GM12878 (cell line): Measurements from ENCODE around the gene MAN2C1. TPM values are rescaled to one million over a fixed set of nuclear protein-coding genes. Genes with fewer than 3 reads are reported as not detected.

ENCODE experiments used
- CHD1 ChIP-seq: IDR thresholded peaks from 2 replicates; pipeline ENCODE4 v1.6.1; 2012; ENCODE audit warnings: low read depth, low read length, improper control_type of control experiment
- CTCF ChIP-seq, 3 experiments: IDR thresholded peaks in 2 of 3; conservative IDR thresholded peaks in 1 of 3; 2 replicates each; pipeline ENCODE4 v1.5.1; 2011; ENCODE audit warnings: low read depth in 3 of 3, low read length in 3 of 3, mild to moderate bottlenecking in 3 of 3, control low read depth in 2 of 3, moderate library complexity in 2 of 3, inconsistent platforms in 1 of 3, mixed read lengths in 1 of 3; ENCODE audit not compliant: control insufficient read depth in 2 of 3, insufficient read depth in 1 of 3; ENCODE audit errors: extremely low read depth in 1 of 3
- E2F8 ChIP-seq: fragments of 450-650 bp; IDR thresholded peaks from 2 replicates; pipeline ENCODE4 v1.6.1; 2018; ENCODE audit warnings: mild to moderate bottlenecking, low read depth, moderate library complexity; ENCODE audit not compliant: partially characterized antibody
- GABPA ChIP-seq: IDR thresholded peaks from 2 replicates; pipeline ENCODE4 v1.6.1; 2014; ENCODE audit warnings: antibody characterized with exemption, low read depth, mild to moderate bottlenecking, inconsistent platforms
- RBBP5 ChIP-seq: fragments of 200-600 bp; sonication (generic); conservative IDR thresholded peaks from 2 replicates; pipeline ENCODE4 v1.6.1; 2016
- RCOR1 ChIP-seq: conservative IDR thresholded peaks from 2 replicates; pipeline ENCODE4 v1.6.1; 2012; ENCODE audit warnings: low read depth, low read length, improper control_type of control experiment
- RELB ChIP-seq: fragments of 450-650 bp; IDR thresholded peaks from 2 replicates; pipeline ENCODE4 v1.6.1; 2017; ENCODE audit warnings: low read depth, mild to moderate bottlenecking, moderate library complexity
- RFX5 ChIP-seq: IDR thresholded peaks from 2 replicates; pipeline ENCODE4 v1.6.1; 2011; ENCODE audit warnings: low read depth, low read length, improper control_type of control experiment
- RUNX3 ChIP-seq: IDR thresholded peaks from 2 replicates; pipeline ENCODE4 v1.6.1; 2012; ENCODE audit warnings: low read length, inconsistent platforms
- STAT3 ChIP-seq: IDR thresholded peaks from 2 replicates; pipeline ENCODE4 v1.6.1; 2011; ENCODE audit warnings: low read depth, low read length, improper control_type of control experiment
- WRNIP1 ChIP-seq: IDR thresholded peaks from 2 replicates; pipeline ENCODE4 v1.6.1; 2011; ENCODE audit warnings: low read depth, low read length, improper control_type of control experiment, borderline replicate concordance
- ZNF24 ChIP-seq: fragments of 450-650 bp; IDR thresholded peaks from 2 replicates; pipeline ENCODE4 v1.6.1; 2017; ENCODE audit warnings: antibody characterized with exemption, mild to moderate bottlenecking
- polyA plus RNA-seq, 11 experiments: library from polyadenylated mRNA; depleted of rRNA in 4 of 11; unstranded in 6 of 11; stranded (reverse) in 5 of 11; fragments of >200 nt; fragmentation: Nextera tagmentation in 4 of 11; fragmentation: Illumina TruSeq in 1 of 11; extraction: Ambion mirVana in 4 of 11; extraction: Trizol in 1 of 11; gene quantifications; 1 replicate in 1 of 11; 2 replicates in 10 of 11; pipeline versions ENCODE4 v1.2.1 to v1.2.3, GENCODE V29; 2011 to 2016; ENCODE audit warnings: inconsistent platforms in 2 of 11, missing spikeins in 2 of 11, low read depth in 1 of 11
- total RNA-seq, 4 experiments: library from RNA; depleted of rRNA in 3 of 4; stranded (reverse); fragments of >200 nt in 3 of 4; fragmentation: Illumina TruSeq in 1 of 4; extraction: Trizol in 1 of 4; gene quantifications; 2 replicates each; pipeline versions ENCODE4 v1.2.1 to v1.2.3, GENCODE V29; 2013 to 2021
- TF ChIP-seq, protein P1 (sequence below): fragments of 450-650 bp; formaldehyde crosslinking; IDR thresholded peaks from 2 replicates; pipeline ENCODE4 v1.4.0; 2020; ENCODE audit warnings: mild to moderate bottlenecking, moderate library complexity

Gene MAN2C1
- total and polyA plus RNA-seq, 10 of the 15 experiments (the other 5 are each of a cell fraction or from before 2014, with no cell fraction given): 1.4 to 111 (median 42.2) TPM

DNA sequence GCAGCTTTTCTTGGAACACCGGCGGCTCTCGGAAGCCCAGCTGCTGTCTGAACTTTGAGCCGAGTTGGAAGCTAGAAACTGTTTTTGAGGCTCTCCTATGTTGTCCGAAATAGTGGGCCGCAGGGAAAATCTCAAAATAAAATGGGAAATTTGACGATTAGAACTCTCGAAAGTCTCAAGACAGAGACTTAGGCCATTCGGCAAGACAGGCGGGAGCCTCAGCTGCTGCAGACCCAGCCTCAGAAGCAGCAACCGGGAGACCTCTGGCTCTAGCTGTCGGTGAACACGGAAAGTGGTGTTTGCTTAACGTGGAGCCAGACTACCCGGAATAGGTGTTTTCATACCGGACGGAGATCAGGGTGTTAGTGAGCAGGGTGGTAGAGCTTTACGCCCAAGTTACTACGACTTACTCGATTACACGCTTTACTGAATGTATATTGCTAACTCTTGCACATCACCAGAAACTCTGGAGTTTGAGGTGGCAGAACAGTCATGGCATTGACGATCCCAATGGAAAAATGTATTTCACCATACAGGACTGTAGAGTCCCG lies 357 bp upstream of the MAN2C1 start (continued):
- TF ChIP-seq CTCF (IDR thresholded peaks at IDR 0.05 in 2 of 3, conservative IDR thresholded peaks at IDR 0.05 in 1 of 3; ENCODE audit: control insufficient read depth in 2 of 3, extremely low read depth in 1 of 3, insufficient read depth in 1 of 3, low read depth in 3 of 3, low read length in 3 of 3): no peak
- TF ChIP-seq GABPA: no peak
- 0 out of 2 replicates have a peak, but pooled peaks have one; percentile 2 for TF ChIP-seq WRNIP1
- TF ChIP-seq RBBP5: no peak
- TF ChIP-seq STAT3: 0 out of 2 replicates have a peak, but pooled peaks have one; percentile 50
- TF ChIP-seq RUNX3: no peak
- TF ChIP-seq, protein P1, sequence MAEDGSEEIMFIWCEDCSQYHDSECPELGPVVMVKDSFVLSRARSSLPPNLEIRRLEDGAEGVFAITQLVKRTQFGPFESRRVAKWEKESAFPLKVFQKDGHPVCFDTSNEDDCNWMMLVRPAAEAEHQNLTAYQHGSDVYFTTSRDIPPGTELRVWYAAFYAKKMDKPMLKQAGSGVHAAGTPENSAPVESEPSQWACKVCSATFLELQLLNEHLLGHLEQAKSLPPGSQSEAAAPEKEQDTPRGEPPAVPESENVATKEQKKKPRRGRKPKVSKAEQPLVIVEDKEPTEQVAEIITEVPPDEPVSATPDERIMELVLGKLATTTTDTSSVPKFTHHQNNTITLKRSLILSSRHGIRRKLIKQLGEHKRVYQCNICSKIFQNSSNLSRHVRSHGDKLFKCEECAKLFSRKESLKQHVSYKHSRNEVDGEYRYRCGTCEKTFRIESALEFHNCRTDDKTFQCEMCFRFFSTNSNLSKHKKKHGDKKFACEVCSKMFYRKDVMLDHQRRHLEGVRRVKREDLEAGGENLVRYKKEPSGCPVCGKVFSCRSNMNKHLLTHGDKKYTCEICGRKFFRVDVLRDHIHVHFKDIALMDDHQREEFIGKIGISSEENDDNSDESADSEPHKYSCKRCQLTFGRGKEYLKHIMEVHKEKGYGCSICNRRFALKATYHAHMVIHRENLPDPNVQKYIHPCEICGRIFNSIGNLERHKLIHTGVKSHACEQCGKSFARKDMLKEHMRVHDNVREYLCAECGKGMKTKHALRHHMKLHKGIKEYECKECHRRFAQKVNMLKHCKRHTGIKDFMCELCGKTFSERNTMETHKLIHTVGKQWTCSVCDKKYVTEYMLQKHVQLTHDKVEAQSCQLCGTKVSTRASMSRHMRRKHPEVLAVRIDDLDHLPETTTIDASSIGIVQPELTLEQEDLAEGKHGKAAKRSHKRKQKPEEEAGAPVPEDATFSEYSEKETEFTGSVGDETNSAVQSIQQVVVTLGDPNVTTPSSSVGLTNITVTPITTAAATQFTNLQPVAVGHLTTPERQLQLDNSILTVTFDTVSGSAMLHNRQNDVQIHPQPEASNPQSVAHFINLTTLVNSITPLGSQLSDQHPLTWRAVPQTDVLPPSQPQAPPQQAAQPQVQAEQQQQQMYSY (CRISPR knock-in tag): no peak
- no peak for TF ChIP-seq ZNF24
- peak; percentile 20 for TF ChIP-seq E2F8
- no peak for TF ChIP-seq CHD1
- 0 out of 2 replicates have a peak, but pooled peaks have one; percentile 44 for TF ChIP-seq RELB
- TF ChIP-seq RFX5: 0 out of 2 replicates have a peak, but pooled peaks have one; percentile 34
- peak; percentile 93; the same call in 1 of the 2 replicates for TF ChIP-seq RCOR1
